Calu3 (cell line): ENCODE data around the gene PAPPA. TPM values are rescaled to one million over a fixed set of nuclear protein-coding genes. Genes with fewer than 3 reads are reported as not detected.

Experiments used
- BruUV-seq: library from RNA; stranded (reverse); fragments of 400-500 nt; replicated peaks from 2 replicates; lab custom pipeline; 2021; lab: Mats Ljungman, UMichigan
- CTCF ChIA-PET: fragments of 300-600 bp; sonication (Branson Sonifier 250); formaldehyde crosslinking; loops from one replicate; lab custom pipeline; 2022; ENCODE audit warnings: antibody characterized with exemption; lab: Charles Lee
- DNase-seq: peaks from one replicate; pipeline ENCODE4 v3.0.0; 2022
- H3K27ac Mint-ChIP-seq: one replicate; pipeline ENCODE4 v1.8.0; 2022; ENCODE audit warnings: mixed read lengths; ENCODE audit not compliant: unreplicated experiment
- H3K27me3 Mint-ChIP-seq: one replicate; pipeline ENCODE4 v1.8.0; 2022; ENCODE audit warnings: mixed read lengths; ENCODE audit not compliant: unreplicated experiment
- H3K36me3 Mint-ChIP-seq: one replicate; pipeline ENCODE4 v1.8.0; 2022; ENCODE audit warnings: mild to moderate bottlenecking, moderate library complexity, mixed read lengths; ENCODE audit not compliant: insufficient read depth, unreplicated experiment
- H3K4me1 Mint-ChIP-seq: one replicate; pipeline ENCODE4 v1.8.0; 2022; ENCODE audit warnings: mild to moderate bottlenecking, low read depth, mixed read lengths; ENCODE audit not compliant: unreplicated experiment
- H3K4me3 Mint-ChIP-seq: one replicate; pipeline ENCODE4 v1.8.0; 2022; ENCODE audit warnings: mild to moderate bottlenecking, low read depth, moderate library complexity, mixed read lengths; ENCODE audit not compliant: unreplicated experiment
- H3K9me3 Mint-ChIP-seq: one replicate; pipeline ENCODE4 v1.8.0; 2022; ENCODE audit warnings: low read depth, mixed read lengths; ENCODE audit not compliant: unreplicated experiment
- CTCF ChIP-seq: fragments of 200-600 bp; IDR thresholded peaks from one replicate; pipeline ENCODE4 v1.8.0; 2022; ENCODE audit warnings: antibody characterized with exemption; ENCODE audit not compliant: unreplicated experiment
- intact Hi-C: fragments of 100-400 bp; cut with micrococcal nuclease; formaldehyde crosslinking; loops from one replicate; pipeline ENCODE4 v1.10.0; 2022; ENCODE audit not compliant: unreplicated experiment
- total RNA-seq: library from RNA; stranded (reverse); gene quantifications from 2 replicates; pipeline ENCODE4 v1.2.3, GENCODE V29; 2022

PAPPA gene
- total RNA-seq, 1 experiment from 2014 or later: not detected

- CTCF ChIA-PET: no interaction called here
- no peaks in the 10 kb centered on the region for H3K36me3 Mint-ChIP-seq
- no peaks in the 10 kb centered on the region for H3K27me3 Mint-ChIP-seq
- no peaks in the 10 kb centered on the region for H3K4me1 Mint-ChIP-seq
- H3K9me3 Mint-ChIP-seq: no peaks in the 10 kb centered on the region
- H3K27ac Mint-ChIP-seq: no peak overlapping the region
- intact Hi-C loops: no loop called here
- no peak for DNase-seq
- BruUV-seq: no TSS peak
- H3K4me3 Mint-ChIP-seq: no peak overlapping the region
- no peak for TF ChIP-seq CTCF
These were observed 268.8 kb downstream of the PAPPA start for GRCh38 chr9:116422119-116422979.

GRCh38 chr9:116423149-116423548, 269.6 kb downstream of the PAPPA start:
- intact Hi-C loops: no loop called here
- Mint-ChIP-seq H3K27me3 (no peaks in the 10 kb centered on the region), H3K4me3 (no peak overlapping the region), H3K9me3 (peaks cover 2% of the 10 kb centered on the region), H3K4me1 (no peaks in the 10 kb centered on the region), H3K36me3 (no peaks in the 10 kb centered on the region), H3K27ac (no peak overlapping the region)
- BruUV-seq: no TSS peak
- CTCF ChIA-PET: no interaction called here
- no peak for TF ChIP-seq CTCF
- DNase-seq: no peak

GRCh38 chr9:116425244-116425643, 271.7 kb downstream of the PAPPA start:
- no peak for TF ChIP-seq CTCF
- CTCF ChIA-PET: no interaction called here
- Mint-ChIP-seq H3K36me3 (no peaks in the 10 kb centered on the region), H3K27ac (no peak overlapping the region), H3K4me3 (no peak overlapping the region), H3K4me1 (no peaks in the 10 kb centered on the region), H3K27me3 (no peaks in the 10 kb centered on the region), H3K9me3 (peaks cover 7% of the 10 kb centered on the region)
- no TSS peak for BruUV-seq
- DNase-seq: no peak
- intact Hi-C loops: no loop called here

- intact Hi-C loops: no loop called here
- Mint-ChIP-seq H3K36me3 (no peaks in the 10 kb centered on the region), H3K27ac (no peak overlapping the region), H3K4me3 (no peak overlapping the region), H3K27me3 (no peaks in the 10 kb centered on the region), H3K4me1 (no peaks in the 10 kb centered on the region), H3K9me3 (peaks cover 7% of the 10 kb centered on the region)
- CTCF ChIA-PET: no interaction called here
- DNase-seq: no peak
- no peak for TF ChIP-seq CTCF
- no TSS peak for BruUV-seq
These were observed 277.3 kb downstream of the PAPPA start for GRCh38 chr9:116430849-116431248.
